Liver (tissue), 3 donors: ENCODE data around the gene SLC44A1.

Experiments
- ATF3 ChIP-seq: IDR thresholded peaks from 2 replicates; pipeline ENCODE4 v1.6.1; 2016; ENCODE audit warnings: antibody characterized with exemption
- CTCF ChIP-seq: fragments of 150-350 bp; IDR thresholded peaks from 2 replicates; pipeline ENCODE4 v1.5.1; 2017; ENCODE audit warnings: improper control_type of control experiment, low read depth, low read length; ENCODE audit not compliant: missing input control
- donor health status: healthy.
- donor health status: healthy.

GRCh38 chr9:105206496-105206820 lies 38.0 kb upstream of the SLC44A1 start:
- TF ChIP-seq ATF3 (no peak), CTCF (no peak)
